ENCODE data around the gene RSL24D1.

RSL24D1 gene

GRCh38 chr15:55238877-55239276 is 42.1 kb upstream of the RSL24D1 start:
- TF ChIP-seq CTCF (IDR thresholded peaks at IDR 0.05; ENCODE audit: low read length, missing control alignments), result no peak
- H3K4me3 ChIP-seq (replicated peaks; ENCODE audit: low read depth, low read length), result no peak overlapping the region
- DNase-seq (ENCODE audit: low read depth), result no peak

GRCh38 chr15:55237219-55238130 is 40.7 kb upstream of the RSL24D1 start:
- TF ChIP-seq CTCF (IDR thresholded peaks at IDR 0.05; ENCODE audit: low read length, missing control alignments), result no peak
- peak; percentile 37 for DNase-seq (ENCODE audit: low read depth)

GRCh38 chr15:55235546-55236036 is 38.9 kb upstream of the RSL24D1 start:
- no peak overlapping the region for H3K4me3 ChIP-seq (replicated peaks; ENCODE audit: low read depth, low read length)
- DNase-seq (ENCODE audit: low read depth), result no peak
- TF ChIP-seq CTCF (IDR thresholded peaks at IDR 0.05; ENCODE audit: low read length, missing control alignments), result no peak

More at GRCh38 chr15:55237219-55238130, 40.7 kb upstream of the RSL24D1 start:
- no peak overlapping the region for H3K4me3 ChIP-seq (replicated peaks; ENCODE audit: low read depth, low read length)

GRCh38 chr15:55234800-55235104 is 38.0 kb upstream of the RSL24D1 start:
- H3K4me3 ChIP-seq (replicated peaks; ENCODE audit: low read depth, low read length), result no peak overlapping the region
- no peak for DNase-seq (ENCODE audit: low read depth)
- TF ChIP-seq CTCF (IDR thresholded peaks at IDR 0.05; ENCODE audit: low read length, missing control alignments), result no peak

- H3K4me3 ChIP-seq (replicated peaks; ENCODE audit: low read depth, low read length), result no peak overlapping the region
- no peak for TF ChIP-seq CTCF (IDR thresholded peaks at IDR 0.05; ENCODE audit: low read length, missing control alignments)
- no peak for DNase-seq (ENCODE audit: low read depth)
Observed at GRCh38 chr15:55234104-55234799, 37.5 kb upstream of the RSL24D1 start.

GRCh38 chr15:55231455-55231854 is 34.7 kb upstream of the RSL24D1 start:
- no peak for TF ChIP-seq CTCF (IDR thresholded peaks at IDR 0.05; ENCODE audit: low read length, missing control alignments)
- no peak overlapping the region for H3K4me3 ChIP-seq (replicated peaks; ENCODE audit: low read depth, low read length)
- no peak for DNase-seq (ENCODE audit: low read depth)
